Measurements from ENCODE around the gene QDPR. TPM values are rescaled to one million over a fixed set of nuclear protein-coding genes. Genes with fewer than 3 reads are reported as not detected.

QDPR gene
- polyA plus RNA-seq, 1 of the 3 experiments (the other 2 are of a cell fraction) = 83.1 TPM

- 27% methylated on average over 6 of the region's 6 CpGs for WGBS (ENCODE audit: low lambda C conversion rate)
- ChIA-PET CTCF (interaction anchor here (1.1 to 9.8 kb wide), 4 partner anchors 17 to 59 kb away, joined by 5 to 62 read pairs (median 9); partner anchors contain the start of gene QDPR), POLR2A (interaction anchor here (1.2 to 5.0 kb wide), 2 partner anchors 10 to 20 kb away, joined by 3 to 67 read pairs; partner anchors contain the start of gene QDPR)
- TF ChIP-seq JUND (IDR thresholded peaks at IDR 0.05) (no peak), YY1 (IDR thresholded peaks at IDR 0.05; ENCODE audit: low read depth) (no peak), FOXM1 (IDR thresholded peaks at IDR 0.05; ENCODE audit: low read depth) (no peak), POLR2AphosphoS5 (IDR thresholded peaks at IDR 0.05; ENCODE audit: low read depth, low read length) (peak; percentile 54; the same call in 1 of the 2 replicates), GATA2 (CRISPR knock-in tag; IDR thresholded peaks at IDR 0.05) (peak; percentile 100), CTCF (IDR thresholded peaks at IDR 0.05) (no peak), SIN3A (IDR thresholded peaks at IDR 0.05; ENCODE audit: borderline replicate concordance, low read depth, low read length) (no peak), GABPA (IDR thresholded peaks at IDR 0.05; ENCODE audit: low read depth) (no peak), RXRA (IDR thresholded peaks at IDR 0.05; ENCODE audit: borderline replicate concordance, low read depth) (no peak), USF2 (IDR thresholded peaks at IDR 0.05; ENCODE audit: borderline replicate concordance, low read depth, low read length) (no peak), TAF1 (IDR thresholded peaks at IDR 0.05; ENCODE audit: borderline replicate concordance, low read depth, low read length) (no peak), FOXJ3 (CRISPR knock-in tag; IDR thresholded peaks at IDR 0.05) (peak; percentile 99), RCOR1 (IDR thresholded peaks at IDR 0.05; ENCODE audit: low read length) (peak; percentile 99), EP300 (IDR thresholded peaks at IDR 0.05; ENCODE audit: borderline replicate concordance in 1 of 2, low read depth in 1 of 2, low read length in 1 of 2) (peak; percentile 21 to 99; a peak in 3 of 4 replicates), MXI1 (IDR thresholded peaks at IDR 0.05; ENCODE audit: low read depth, low read length) (peak; percentile 59; the same call in 1 of the 2 replicates), TCF12 (IDR thresholded peaks at IDR 0.05) (peak; percentile 87), ELF1 (IDR thresholded peaks at IDR 0.05) (no peak), FOSL2 (IDR thresholded peaks at IDR 0.05; ENCODE audit: borderline replicate concordance, low read depth) (no peak), CHD2 (IDR thresholded peaks at IDR 0.05; ENCODE audit: low read length, partially characterized antibody) (peak; percentile 92), RAD21 (IDR thresholded peaks at IDR 0.05; ENCODE audit: low read length) (peak; percentile 16; the same call in 1 of the 2 replicates)
- TF ChIP-seq, protein P1, sequence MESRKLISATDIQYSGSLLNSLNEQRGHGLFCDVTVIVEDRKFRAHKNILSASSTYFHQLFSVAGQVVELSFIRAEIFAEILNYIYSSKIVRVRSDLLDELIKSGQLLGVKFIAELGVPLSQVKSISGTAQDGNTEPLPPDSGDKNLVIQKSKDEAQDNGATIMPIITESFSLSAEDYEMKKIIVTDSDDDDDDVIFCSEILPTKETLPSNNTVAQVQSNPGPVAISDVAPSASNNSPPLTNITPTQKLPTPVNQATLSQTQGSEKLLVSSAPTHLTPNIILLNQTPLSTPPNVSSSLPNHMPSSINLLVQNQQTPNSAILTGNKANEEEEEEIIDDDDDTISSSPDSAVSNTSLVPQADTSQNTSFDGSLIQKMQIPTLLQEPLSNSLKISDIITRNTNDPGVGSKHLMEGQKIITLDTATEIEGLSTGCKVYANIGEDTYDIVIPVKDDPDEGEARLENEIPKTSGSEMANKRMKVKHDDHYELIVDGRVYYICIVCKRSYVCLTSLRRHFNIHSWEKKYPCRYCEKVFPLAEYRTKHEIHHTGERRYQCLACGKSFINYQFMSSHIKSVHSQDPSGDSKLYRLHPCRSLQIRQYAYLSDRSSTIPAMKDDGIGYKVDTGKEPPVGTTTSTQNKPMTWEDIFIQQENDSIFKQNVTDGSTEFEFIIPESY (IDR thresholded peaks at IDR 0.05; ENCODE audit: borderline replicate concordance, low read depth) = no peak
- TF ChIP-seq, protein P2, sequence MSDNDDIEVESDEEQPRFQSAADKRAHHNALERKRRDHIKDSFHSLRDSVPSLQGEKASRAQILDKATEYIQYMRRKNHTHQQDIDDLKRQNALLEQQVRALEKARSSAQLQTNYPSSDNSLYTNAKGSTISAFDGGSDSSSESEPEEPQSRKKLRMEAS (IDR thresholded peaks at IDR 0.05; ENCODE audit: low read depth) = no peak
- TF ChIP-seq, protein P3, sequence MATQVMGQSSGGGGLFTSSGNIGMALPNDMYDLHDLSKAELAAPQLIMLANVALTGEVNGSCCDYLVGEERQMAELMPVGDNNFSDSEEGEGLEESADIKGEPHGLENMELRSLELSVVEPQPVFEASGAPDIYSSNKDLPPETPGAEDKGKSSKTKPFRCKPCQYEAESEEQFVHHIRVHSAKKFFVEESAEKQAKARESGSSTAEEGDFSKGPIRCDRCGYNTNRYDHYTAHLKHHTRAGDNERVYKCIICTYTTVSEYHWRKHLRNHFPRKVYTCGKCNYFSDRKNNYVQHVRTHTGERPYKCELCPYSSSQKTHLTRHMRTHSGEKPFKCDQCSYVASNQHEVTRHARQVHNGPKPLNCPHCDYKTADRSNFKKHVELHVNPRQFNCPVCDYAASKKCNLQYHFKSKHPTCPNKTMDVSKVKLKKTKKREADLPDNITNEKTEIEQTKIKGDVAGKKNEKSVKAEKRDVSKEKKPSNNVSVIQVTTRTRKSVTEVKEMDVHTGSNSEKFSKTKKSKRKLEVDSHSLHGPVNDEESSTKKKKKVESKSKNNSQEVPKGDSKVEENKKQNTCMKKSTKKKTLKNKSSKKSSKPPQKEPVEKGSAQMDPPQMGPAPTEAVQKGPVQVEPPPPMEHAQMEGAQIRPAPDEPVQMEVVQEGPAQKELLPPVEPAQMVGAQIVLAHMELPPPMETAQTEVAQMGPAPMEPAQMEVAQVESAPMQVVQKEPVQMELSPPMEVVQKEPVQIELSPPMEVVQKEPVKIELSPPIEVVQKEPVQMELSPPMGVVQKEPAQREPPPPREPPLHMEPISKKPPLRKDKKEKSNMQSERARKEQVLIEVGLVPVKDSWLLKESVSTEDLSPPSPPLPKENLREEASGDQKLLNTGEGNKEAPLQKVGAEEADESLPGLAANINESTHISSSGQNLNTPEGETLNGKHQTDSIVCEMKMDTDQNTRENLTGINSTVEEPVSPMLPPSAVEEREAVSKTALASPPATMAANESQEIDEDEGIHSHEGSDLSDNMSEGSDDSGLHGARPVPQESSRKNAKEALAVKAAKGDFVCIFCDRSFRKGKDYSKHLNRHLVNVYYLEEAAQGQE (IDR thresholded peaks at IDR 0.05; ENCODE audit: low read depth, low read length) = no peak
- TF ChIP-seq, protein P4, sequence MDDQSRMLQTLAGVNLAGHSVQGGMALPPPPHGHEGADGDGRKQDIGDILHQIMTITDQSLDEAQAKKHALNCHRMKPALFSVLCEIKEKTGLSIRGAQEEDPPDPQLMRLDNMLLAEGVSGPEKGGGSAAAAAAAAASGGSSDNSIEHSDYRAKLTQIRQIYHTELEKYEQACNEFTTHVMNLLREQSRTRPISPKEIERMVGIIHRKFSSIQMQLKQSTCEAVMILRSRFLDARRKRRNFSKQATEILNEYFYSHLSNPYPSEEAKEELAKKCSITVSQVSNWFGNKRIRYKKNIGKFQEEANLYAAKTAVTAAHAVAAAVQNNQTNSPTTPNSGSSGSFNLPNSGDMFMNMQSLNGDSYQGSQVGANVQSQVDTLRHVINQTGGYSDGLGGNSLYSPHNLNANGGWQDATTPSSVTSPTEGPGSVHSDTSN (IDR thresholded peaks at IDR 0.05) = no peak
Observed at GRCh38 chr4:17490575-17491059, 21.3 kb downstream of the QDPR start.

More at GRCh38 chr4:17490575-17491059, 21.3 kb downstream of the QDPR start:
- peak; percentile 87 for DNase-seq
- H3K36me3 ChIP-seq (replicated peaks in 1 of 2; ENCODE audit: control insufficient read depth in 1 of 2, insufficient read depth in 2 of 2, low read length in 1 of 2) = peaks cover 10 to 32% of the 10 kb centered on the region in 2 experiments
- peak overlapping the region; percentile 27; the same call in 1 of the 2 replicates for H3K4me2 ChIP-seq
- H3K79me2 ChIP-seq (ENCODE audit: insufficient read depth) = no peaks in the 10 kb centered on the region
- H3K9me2 ChIP-seq = no peaks in the 10 kb centered on the region
- no peak overlapping the region for H3K4me3 ChIP-seq (ENCODE audit: low read depth in 2 of 2, low read length in 1 of 2)
- no peak overlapping the region for H3K9ac ChIP-seq
- no peaks in the 10 kb centered on the region for H3K27me3 ChIP-seq (ENCODE audit: insufficient read depth)
- H3F3A ChIP-seq (replicated peaks; ENCODE audit: insufficient read depth) = no peaks in the 10 kb centered on the region
- peaks cover 5 to 67% of the 10 kb centered on the region in 2 experiments; a peak in 3 of 4 replicates for H3K4me1 ChIP-seq (ENCODE audit: control insufficient read depth in 1 of 2, insufficient read depth in 2 of 2, low read depth in 1 of 2, low read length in 1 of 2)
- H3K9me3 ChIP-seq = no peaks in the 10 kb centered on the region
- H3K27ac ChIP-seq (ENCODE audit: low read depth in 2 of 2, low read length in 1 of 2) = peak overlapping the region; percentile 6 to 99; a peak in 3 of 4 replicates
- no peak overlapping the region for H2AFZ ChIP-seq (ENCODE audit: low read depth)
- no peaks in the 10 kb centered on the region for H4K20me1 ChIP-seq (ENCODE audit: insufficient read depth)
